Astrocyte of the cerebellum (primary cell): ENCODE results near the gene PITPNM2.

ENCODE experiments used
- DNase-seq: peaks from one replicate; pipeline ENCODE4 v3.0.0-alpha.2; 2011; ENCODE audit warnings: low read depth
- H3K4me3 ChIP-seq: 2 replicates; pipeline ENCODE4 v1.5.1; 2011; ENCODE audit warnings: mild to moderate bottlenecking, low read depth, low read length, moderate library complexity
- CTCF ChIP-seq: IDR thresholded peaks from 2 replicates; pipeline ENCODE4 v1.5.1; 2012; ENCODE audit warnings: low read length, low read depth, moderate library complexity, mild to moderate bottlenecking; ENCODE audit errors: missing control alignments
- in situ Hi-C: cut with HindIII; loops from 2 replicates; pipeline ENCODE4 v1.10.0; 2017; ENCODE audit warnings: low sequenced_read_pairs

PITPNM2 gene

GRCh38 chr12:123102781-123103503 is 47.9 kb downstream of the PITPNM2 start:
- H3K4me3 ChIP-seq: no peak overlapping the region
- DNase-seq: no peak
- in situ Hi-C loops: loop anchor here (5.0 kb wide), 1 partner anchor 46 kb away; no protein-coding TSS in a partner anchor

GRCh38 chr12:123102366-123102765 is 48.5 kb downstream of the PITPNM2 start:
- no peak for DNase-seq
- TF ChIP-seq CTCF: no peak
- in situ Hi-C loops: loop anchor here (5.0 kb wide), 1 partner anchor 45 kb away; no protein-coding TSS in a partner anchor
- H3K4me3 ChIP-seq: no peak overlapping the region

More at GRCh38 chr12:123102781-123103503, 47.9 kb downstream of the PITPNM2 start:
- no peak for TF ChIP-seq CTCF

GRCh38 chr12:123101526-123101925 is 49.4 kb downstream of the PITPNM2 start:
- DNase-seq: no peak
- no peak overlapping the region for H3K4me3 ChIP-seq
- no peak for TF ChIP-seq CTCF
- in situ Hi-C loops: loop anchor here (5.0 kb wide), 1 partner anchor 44 kb away; no protein-coding TSS in a partner anchor
